ENCODE data around the gene AJAP1.

The AJAP1 gene

DNA sequence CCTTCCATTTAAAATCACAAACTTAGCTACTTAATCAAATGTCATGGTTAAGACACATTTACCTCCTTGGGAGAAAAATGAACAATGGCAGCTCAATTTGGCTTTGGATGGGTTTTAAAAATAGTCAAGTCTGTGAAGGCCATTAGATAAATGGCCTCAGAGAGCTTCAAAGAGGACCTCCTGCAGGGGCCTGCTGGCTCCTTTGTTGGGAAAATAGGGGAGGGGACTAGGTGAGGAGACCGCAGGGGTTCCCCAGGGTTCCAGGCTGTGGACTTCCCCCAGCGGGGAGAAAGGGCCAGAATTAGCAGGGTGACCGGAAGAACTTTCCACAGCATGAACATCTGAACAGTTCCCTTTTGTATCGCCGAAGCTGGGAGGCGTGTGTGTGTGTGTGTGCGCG, 3.4 kb upstream of the AJAP1 start:
- Histone ChIP-seq H3K79me2 (ENCODE audit: low read length) (no peaks in the 10 kb centered on the region), H3K9me2 (replicated peaks; ENCODE audit: insufficient read depth, low read length) (no peaks in the 10 kb centered on the region), H3K4me3 (ENCODE audit: low read length) (no peak overlapping the region), H3F3A (ENCODE audit: insufficient read depth, low read length) (no peaks in the 10 kb centered on the region), H3K27me3 (replicated peaks; ENCODE audit: insufficient read depth, low read length) (peaks cover 37% of the 10 kb centered on the region), H2AFZ (ENCODE audit: low read length) (no peak overlapping the region), H3K4me1 (ENCODE audit: low read length) (no peaks in the 10 kb centered on the region), H3K4me2 (ENCODE audit: low read depth, low read length) (no peak overlapping the region), H3K9me3 (replicated peaks; ENCODE audit: insufficient read depth, low read length) (no peaks in the 10 kb centered on the region), H4K20me1 (ENCODE audit: insufficient read depth, low read length) (no peaks in the 10 kb centered on the region), H3K9ac (ENCODE audit: low read length) (no peak overlapping the region), H3K36me3 (replicated peaks; ENCODE audit: insufficient read depth, low read length) (no peaks in the 10 kb centered on the region), H3K27ac (ENCODE audit: low read length) (no peak overlapping the region)
- no peak for DNase-seq
- no peak for TF ChIP-seq EZH2phosphoT487 (IDR thresholded peaks at IDR 0.05; ENCODE audit: low read length)
- TF ChIP-seq CTCF (IDR thresholded peaks at IDR 0.05; ENCODE audit: low read length): no peak
- no peak for TF ChIP-seq EZH2 (optimal IDR thresholded peaks at IDR 0.05; ENCODE audit: low read depth, low read length)

DNA sequence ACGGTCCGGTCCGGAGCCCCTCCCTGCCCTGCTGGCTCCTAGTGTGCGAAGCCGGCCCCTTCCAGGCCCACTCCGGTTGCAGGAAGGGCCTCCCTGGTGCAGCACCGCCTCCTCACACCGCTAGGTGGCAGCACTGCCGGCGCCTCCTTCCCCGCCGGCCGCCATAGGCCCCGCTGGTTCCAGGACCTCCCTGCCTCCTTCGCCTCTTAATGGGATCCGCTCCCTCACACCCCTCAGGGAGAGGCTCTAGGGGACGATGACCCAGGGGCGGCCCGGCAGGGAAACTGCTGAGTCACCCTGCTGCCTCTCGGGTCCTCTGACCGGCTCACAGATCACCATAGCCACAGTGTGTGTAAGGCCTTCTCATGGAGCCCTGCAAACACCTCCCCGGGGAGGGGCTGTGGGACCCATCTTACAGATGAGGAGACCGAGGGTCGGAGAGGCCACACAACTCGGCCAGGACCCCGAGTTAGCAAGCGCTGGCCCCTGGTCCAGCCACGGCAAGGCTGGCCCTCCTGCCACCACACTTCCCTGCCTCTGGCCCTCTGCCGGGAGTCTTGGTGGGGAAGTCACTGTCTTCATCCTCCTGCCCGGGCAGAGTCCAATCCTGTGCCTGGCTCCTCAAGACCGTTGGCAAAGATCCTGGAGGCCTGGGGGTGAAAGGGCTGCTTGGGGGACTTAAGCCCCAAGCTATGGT, 1.6 kb upstream of the AJAP1 start:
- Histone ChIP-seq H3K79me2 (ENCODE audit: low read length) (no peaks in the 10 kb centered on the region), H3K4me2 (ENCODE audit: low read depth, low read length) (peak overlapping the region; percentile 30; the same call in 1 of the 2 replicates), H3F3A (ENCODE audit: insufficient read depth, low read length) (no peaks in the 10 kb centered on the region), H3K9me2 (replicated peaks; ENCODE audit: insufficient read depth, low read length) (no peaks in the 10 kb centered on the region), H3K4me1 (ENCODE audit: low read length) (no peaks in the 10 kb centered on the region), H3K27ac (ENCODE audit: low read length) (no peak overlapping the region), H3K27me3 (replicated peaks; ENCODE audit: insufficient read depth, low read length) (peaks cover 52% of the 10 kb centered on the region), H3K4me3 (ENCODE audit: low read length) (no peak overlapping the region), H3K36me3 (replicated peaks; ENCODE audit: insufficient read depth, low read length) (no peaks in the 10 kb centered on the region), H3K9ac (ENCODE audit: low read length) (no peak overlapping the region), H4K20me1 (ENCODE audit: insufficient read depth, low read length) (no peaks in the 10 kb centered on the region), H3K9me3 (replicated peaks; ENCODE audit: insufficient read depth, low read length) (no peaks in the 10 kb centered on the region), H2AFZ (ENCODE audit: low read length) (0 out of 2 replicates have a peak overlapping the region, but pooled peaks have one; percentile 30)
- DNase-seq: peak; percentile 43
- TF ChIP-seq EZH2 (optimal IDR thresholded peaks at IDR 0.05; ENCODE audit: low read depth, low read length) (no peak), CTCF (IDR thresholded peaks at IDR 0.05; ENCODE audit: low read length) (peak; percentile 87)

GRCh38 chr1:4653328-4653660, 1.1 kb upstream of the AJAP1 start:
- Histone ChIP-seq H3K4me3 (ENCODE audit: low read length) (no peak overlapping the region), H3K79me2 (ENCODE audit: low read length) (no peaks in the 10 kb centered on the region), H3F3A (ENCODE audit: insufficient read depth, low read length) (no peaks in the 10 kb centered on the region), H3K9me2 (replicated peaks; ENCODE audit: insufficient read depth, low read length) (no peaks in the 10 kb centered on the region), H3K4me1 (ENCODE audit: low read length) (no peaks in the 10 kb centered on the region), H4K20me1 (ENCODE audit: insufficient read depth, low read length) (no peaks in the 10 kb centered on the region), H3K36me3 (replicated peaks; ENCODE audit: insufficient read depth, low read length) (no peaks in the 10 kb centered on the region), H3K9ac (ENCODE audit: low read length) (no peak overlapping the region), H2AFZ (ENCODE audit: low read length) (no peak overlapping the region), H3K4me2 (ENCODE audit: low read depth, low read length) (no peak overlapping the region), H3K9me3 (replicated peaks; ENCODE audit: insufficient read depth, low read length) (no peaks in the 10 kb centered on the region), H3K27me3 (replicated peaks; ENCODE audit: insufficient read depth, low read length) (peaks cover 57% of the 10 kb centered on the region), H3K27ac (ENCODE audit: low read length) (no peak overlapping the region)
- TF ChIP-seq EZH2 (optimal IDR thresholded peaks at IDR 0.05; ENCODE audit: low read depth, low read length) (no peak), CTCF (IDR thresholded peaks at IDR 0.05; ENCODE audit: low read length) (no peak), EZH2phosphoT487 (IDR thresholded peaks at IDR 0.05; ENCODE audit: low read length) (no peak)
- no peak for DNase-seq

Data from MM.1S (cell line).